ENCODE results near the gene GNB3.

DNA sequence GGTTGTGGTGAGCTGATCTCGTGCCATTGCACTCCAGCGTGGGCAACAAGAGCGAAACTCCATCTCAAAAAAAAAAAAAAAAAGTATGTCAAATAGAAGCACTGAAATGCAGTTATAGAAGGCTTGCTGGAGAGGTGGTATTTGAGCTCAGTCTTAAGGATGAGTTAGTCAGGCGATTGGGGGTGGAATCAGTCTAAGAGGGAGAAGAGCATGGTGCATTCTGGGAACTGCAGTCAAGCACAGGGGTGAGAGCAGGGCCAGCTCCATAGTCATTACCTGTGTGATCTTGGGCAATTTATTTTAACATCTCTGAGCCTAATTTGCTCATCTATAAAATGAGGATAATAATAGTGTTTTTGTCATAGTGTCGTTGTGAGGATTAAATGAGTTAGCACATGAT is 5.9 kb upstream of the GNB3 start:
- TF ChIP-seq CTCF (IDR thresholded peaks at IDR 0.05) = no peak
- no peak for TF ChIP-seq EP300 (IDR thresholded peaks at IDR 0.05)

Measured in gastroesophageal sphincter (tissue), 3 donors.